ENCODE data around the gene NUDC. TPM values are rescaled to one million over a fixed set of nuclear protein-coding genes. Genes with fewer than 3 reads are reported as not detected.

Gene NUDC
- total and polyA plus RNA-seq, 9 of the 15 experiments (the other 6 are each of a cell fraction or from before 2014, with no cell fraction given) = 9.8 to 234 (median 149) TPM

GRCh38 chr1:26889551-26890466 lies 31.7 kb upstream of the NUDC start, which contains the start of gene GPN2 (continued):
- TF ChIP-seq PATZ1 (CRISPR knock-in tag; IDR thresholded peaks at IDR 0.05; ENCODE audit: borderline replicate concordance) = 0 out of 2 replicates have a peak, but pooled peaks have one; percentile 12
- no peak for TF ChIP-seq ETV6 (IDR thresholded peaks at IDR 0.05; ENCODE audit: borderline replicate concordance in 1 of 2, low read depth in 2 of 2, low read length in 1 of 2)
- TF ChIP-seq ETV6 (CRISPR knock-in tag; IDR thresholded peaks at IDR 0.05; ENCODE audit: borderline replicate concordance) = 0 out of 2 replicates have a peak, but pooled peaks have one; percentile 89
- peak; percentile 77 for TF ChIP-seq HNRNPLL (IDR thresholded peaks at IDR 0.05; ENCODE audit: low read depth, low read length, poor library complexity, severe bottlenecking)
- TF ChIP-seq CBFA2T3 (IDR thresholded peaks at IDR 0.05) = peak; percentile 23
- TF ChIP-seq FOSL1 (tag; conservative IDR thresholded peaks at IDR 0.05) = 0 out of 2 replicates have a peak, but pooled peaks have one; percentile 14
- peak; percentile 71; the same call in 1 of the 2 replicates for TF ChIP-seq ZNF12 (CRISPR knock-in tag; IDR thresholded peaks at IDR 0.05)
- 0 out of 2 replicates have a peak, but pooled peaks have one; percentile 78 for TF ChIP-seq E2F1 (CRISPR knock-in tag; IDR thresholded peaks at IDR 0.05)
- peak; percentile 66; the same call in 1 of the 2 replicates for TF ChIP-seq FOXJ2 (tag; IDR thresholded peaks at IDR 0.05)
- TF ChIP-seq AFF4 (CRISPR knock-in tag; IDR thresholded peaks at IDR 0.05) = peak; percentile 95
- peak; percentile 100 for TF ChIP-seq KAT7 (CRISPR knock-in tag; IDR thresholded peaks at IDR 0.05; ENCODE audit: borderline replicate concordance)
- no peak for TF ChIP-seq KLF6 (CRISPR knock-in tag; IDR thresholded peaks at IDR 0.05; ENCODE audit: borderline replicate concordance)
- TF ChIP-seq BCOR (IDR thresholded peaks at IDR 0.05) = peak; percentile 95
- no peak for TF ChIP-seq HSF4 (CRISPR knock-in tag; IDR thresholded peaks at IDR 0.05; ENCODE audit: borderline replicate concordance)
- no peak for TF ChIP-seq NR4A1 (CRISPR knock-in tag; IDR thresholded peaks at IDR 0.05)
- TF ChIP-seq NR4A1 (tag; IDR thresholded peaks at IDR 0.05) = no peak
- no peak for TF ChIP-seq JUN (IDR thresholded peaks at IDR 0.05; ENCODE audit: borderline replicate concordance, low read depth, low read length)
- TF ChIP-seq JUN (CRISPR knock-in tag; IDR thresholded peaks at IDR 0.05; ENCODE audit: borderline replicate concordance) = peak; percentile 91
- TF ChIP-seq ELF4 (CRISPR knock-in tag; IDR thresholded peaks at IDR 0.05) = peak; percentile 71; the same call in 1 of the 2 replicates
- TF ChIP-seq NEUROD1 (IDR thresholded peaks at IDR 0.05; ENCODE audit: borderline replicate concordance, low read depth, low read length, partially characterized antibody) = peak; percentile 59
